HG02852 (cell line): Measurements from ENCODE around the gene NCLN.
"Not testable (repeated sequence)": the region's sequence is repeated elsewhere in the genome, so short reads cannot be mapped to it uniquely, and the experiment has no call there.

Experiments
- ATAC-seq: cut with Tn5 transposase; IDR thresholded peaks from one replicate; pipeline ENCODE4 v1.9.1; 2021; ENCODE audit warnings: mild to moderate bottlenecking, moderate library complexity; ENCODE audit not compliant: unreplicated experiment

Gene NCLN

GRCh38 chr19:3154957-3155736 lies 30.6 kb upstream of the NCLN start:
- no peak for ATAC-seq

GRCh38 chr19:3157096-3157845 lies 28.5 kb upstream of the NCLN start:
- ATAC-seq, result no peak

GRCh38 chr19:3159565-3159964 lies 26.2 kb upstream of the NCLN start:
- ATAC-seq, result no peak

- ATAC-seq, result no peak
Measured at GRCh38 chr19:3160219-3160618, 25.5 kb upstream of the NCLN start.

GRCh38 chr19:3161453-3161852 lies 24.3 kb upstream of the NCLN start:
- ATAC-seq, result no peak

GRCh38 chr19:3162418-3163229 lies 23.1 kb upstream of the NCLN start:
- no peak for ATAC-seq

- ATAC-seq, result no peak
Measured at GRCh38 chr19:3163230-3163886, 22.4 kb upstream of the NCLN start.

- no peak for ATAC-seq
Measured at GRCh38 chr19:3163943-3164342, 21.8 kb upstream of the NCLN start.

- no peak for ATAC-seq
Measured at GRCh38 chr19:3167533-3168272, 18.0 kb upstream of the NCLN start.

GRCh38 chr19:3171894-3172672 lies 13.6 kb upstream of the NCLN start:
- ATAC-seq, result no peak

GRCh38 chr19:3172673-3173000 lies 13.1 kb upstream of the NCLN start:
- ATAC-seq, result not testable (repeated sequence)

- ATAC-seq, result no peak
Measured at GRCh38 chr19:3175781-3176714, 9.7 kb upstream of the NCLN start.

GRCh38 chr19:3176715-3177501 lies 8.8 kb upstream of the NCLN start:
- no peak for ATAC-seq

GRCh38 chr19:3178377-3178972 lies 7.3 kb upstream of the NCLN start, which contains the start of gene S1PR4:
TSS of gene S1PR4 (plus strand) at chr19:3178769. CDS start at chr19:3178793, 24 bp downstream.
- no peak for ATAC-seq

GRCh38 chr19:3178973-3179738 lies 6.6 kb upstream of the NCLN start:
- no peak for ATAC-seq

- ATAC-seq, result no peak
Measured at GRCh38 chr19:3179739-3180293, 5.9 kb upstream of the NCLN start.
